H9 (cell line): ENCODE data around the gene WDR83. TPM values are rescaled to one million over a fixed set of nuclear protein-coding genes. Genes with fewer than 3 reads are reported as not detected.

ENCODE experiments used
- DNase-seq: peaks from one replicate; pipeline ENCODE4 v3.0.0-alpha.2; 2017
- H2AFZ ChIP-seq: one replicate; pipeline ENCODE4 v1.6.1; 2013; ENCODE audit warnings: mild to moderate bottlenecking, low read length, control low read depth, moderate library complexity
- H2AK5ac ChIP-seq: 2 replicates; pipeline ENCODE4 v1.6.1; 2013; ENCODE audit warnings: low read length, control low read depth, mixed read lengths; ENCODE audit not compliant: insufficient read length
- H2BK120ac ChIP-seq: one replicate; pipeline ENCODE4 v1.6.1; 2013; ENCODE audit warnings: low read depth, mild to moderate bottlenecking, low read length, control low read depth, inconsistent platforms; ENCODE audit not compliant: poor library complexity, severe bottlenecking
- H2BK12ac ChIP-seq: 2 replicates; pipeline ENCODE4 v1.6.1; 2013; ENCODE audit warnings: low read length, control low read depth, mixed read lengths, low read depth; ENCODE audit not compliant: insufficient read length
- H2BK15ac ChIP-seq: 2 replicates; pipeline ENCODE4 v1.6.1; 2013; ENCODE audit warnings: low read depth, low read length, control low read depth
- H2BK20ac ChIP-seq: one replicate; pipeline ENCODE4 v1.6.1; 2013; ENCODE audit warnings: low read depth, mild to moderate bottlenecking, low read length, control low read depth, inconsistent platforms; ENCODE audit not compliant: poor library complexity, severe bottlenecking
- H2BK5ac ChIP-seq: 2 replicates; pipeline ENCODE4 v1.6.1; 2013; ENCODE audit warnings: low read length, control low read depth, mixed read lengths; ENCODE audit not compliant: insufficient read length
- H3K14ac ChIP-seq: 2 replicates; pipeline ENCODE4 v1.6.1; 2013; ENCODE audit warnings: low read length, control low read depth; ENCODE audit not compliant: insufficient read depth
- H3K18ac ChIP-seq: 2 replicates; pipeline ENCODE4 v1.6.1; 2013; ENCODE audit warnings: low read depth, mild to moderate bottlenecking, mixed read lengths, low read length, control low read depth; ENCODE audit not compliant: insufficient read length
- H3K23ac ChIP-seq: 2 replicates; pipeline ENCODE4 v1.6.1; 2013; ENCODE audit warnings: low read length, control low read depth, mixed read lengths, low read depth; ENCODE audit not compliant: insufficient read length
- H3K23me2 ChIP-seq: 2 replicates; pipeline ENCODE4 v1.6.1; 2013; ENCODE audit warnings: low read depth, mild to moderate bottlenecking, mixed read lengths, low read length, control low read depth; ENCODE audit not compliant: insufficient read length, poor library complexity, severe bottlenecking
- H3K27ac ChIP-seq: 2 replicates; pipeline ENCODE4 v1.5.1; 2013; ENCODE audit warnings: low read length, control low read depth, mixed read lengths, low read depth; ENCODE audit not compliant: insufficient read length
- H3K27me3 ChIP-seq: 2 replicates; pipeline ENCODE4 v1.6.1; 2013; ENCODE audit warnings: low read length, control low read depth, inconsistent platforms; ENCODE audit not compliant: insufficient read depth
- H3K4ac ChIP-seq: 2 replicates; pipeline ENCODE4 v1.6.1; 2013; ENCODE audit warnings: low read depth, mild to moderate bottlenecking, control low read depth, inconsistent platforms, low read length, moderate library complexity
- H3K4me1 ChIP-seq: 2 replicates; pipeline ENCODE4 v1.6.1; 2013; ENCODE audit warnings: low read length, control low read depth, inconsistent platforms; ENCODE audit not compliant: insufficient read depth
- H3K4me2 ChIP-seq: 2 replicates; pipeline ENCODE4 v1.6.1; 2013; ENCODE audit warnings: low read length, control low read depth, mixed read lengths; ENCODE audit not compliant: insufficient read length, insufficient read depth
- H3K56ac ChIP-seq: 2 replicates; pipeline ENCODE4 v1.6.1; 2013; ENCODE audit warnings: low read depth, mild to moderate bottlenecking, mixed read lengths, low read length, control low read depth; ENCODE audit not compliant: insufficient read length
- H3K79me1 ChIP-seq: 2 replicates; pipeline ENCODE4 v1.6.1; 2013; ENCODE audit warnings: low read depth, mild to moderate bottlenecking, moderate library complexity, low read length, control low read depth, inconsistent platforms; ENCODE audit not compliant: insufficient read depth, poor library complexity, severe bottlenecking
- H3K79me2 ChIP-seq: 2 replicates; pipeline ENCODE4 v1.6.1; 2013; ENCODE audit warnings: low read length, control low read depth, inconsistent platforms; ENCODE audit not compliant: insufficient read depth
- H3K9ac ChIP-seq: 2 replicates; pipeline ENCODE4 v1.6.1; 2013; ENCODE audit warnings: low read length, control low read depth, mixed read lengths; ENCODE audit not compliant: insufficient read length; ENCODE audit errors: extremely low read depth
- H3K9me3 ChIP-seq: one replicate; pipeline ENCODE4 v1.6.1; 2013; ENCODE audit warnings: low read depth, low read length, inconsistent platforms; ENCODE audit not compliant: control insufficient read depth
- H3T11ph ChIP-seq: one replicate; pipeline ENCODE4 v1.6.1; 2013; ENCODE audit warnings: mild to moderate bottlenecking, low read length, control low read depth, inconsistent platforms
- H4K20me1 ChIP-seq: one replicate; pipeline ENCODE4 v1.6.1; 2013; ENCODE audit not compliant: control insufficient read depth, insufficient read length, insufficient read depth
- H4K5ac ChIP-seq: 2 replicates; pipeline ENCODE4 v1.6.1; 2013; ENCODE audit warnings: low read depth, mild to moderate bottlenecking, mixed read lengths, low read length, control low read depth; ENCODE audit not compliant: insufficient read length
- H4K8ac ChIP-seq: replicated peaks from 2 replicates; pipeline ENCODE4 v1.6.1; 2013; ENCODE audit warnings: low read length, control low read depth, mixed read lengths, low read depth; ENCODE audit not compliant: insufficient read length
- H4K91ac ChIP-seq: 2 replicates; pipeline ENCODE4 v1.6.1; 2013; ENCODE audit warnings: low read depth, mild to moderate bottlenecking, moderate library complexity, mixed read lengths, low read length, control low read depth; ENCODE audit not compliant: insufficient read length
- H3K27ac Mint-ChIP-seq, 3 experiments: 2 replicates in 2 of 3; 3 replicates in 1 of 3; pipeline ENCODE4 v1.8.0; 2020 to 2021; ENCODE audit warnings: mixed read lengths in 3 of 3, mild to moderate bottlenecking in 1 of 3, moderate library complexity in 1 of 3
- H3K27me3 Mint-ChIP-seq: 2 replicates; pipeline ENCODE4 v1.8.0; 2021; ENCODE audit warnings: low read depth, mild to moderate bottlenecking, moderate library complexity, mixed read lengths
- H3K36me3 Mint-ChIP-seq, 3 experiments: 2 replicates in 2 of 3; 3 replicates in 1 of 3; pipeline ENCODE4 v1.8.0; 2020 to 2021; ENCODE audit warnings: low read depth in 3 of 3, mixed read lengths in 3 of 3; ENCODE audit not compliant: insufficient read depth in 1 of 3
- H3K4me1 Mint-ChIP-seq, 2 experiments: 2 replicates each; pipeline ENCODE4 v1.8.0; 2020; ENCODE audit warnings: mixed read lengths in 2 of 2
- H3K4me3 Mint-ChIP-seq, 2 experiments: 2 replicates in 1 of 2; 3 replicates in 1 of 2; pipeline ENCODE4 v1.8.0; 2020 to 2021; ENCODE audit warnings: mild to moderate bottlenecking in 2 of 2, mixed read lengths in 2 of 2, moderate library complexity in 1 of 2
- H3K9me3 Mint-ChIP-seq, 2 experiments: 2 replicates in 1 of 2; 3 replicates in 1 of 2; pipeline ENCODE4 v1.8.0; 2020; ENCODE audit warnings: mild to moderate bottlenecking in 2 of 2, mixed read lengths in 2 of 2, moderate library complexity in 1 of 2
- WGBS: extraction: QIAGEN DNeasy Blood & Tissue Kit; methylation state at CpG from one replicate; pipeline ENCODE4 v1.1.7; 2013; ENCODE audit warnings: missing lambda C conversion rate, low lambda C conversion rate, mixed read lengths; ENCODE audit not compliant: insufficient read length; ENCODE audit errors: extremely low coverage; 5-methylcytosine and 5-hydroxymethylcytosine counted together
- total RNA-seq: library from RNA; stranded (reverse); gene quantifications from 2 replicates; pipeline ENCODE4 v1.2.1, GENCODE V29; 2021
- TF ChIP-seq, protein P1 (sequence below): fragments of 200-600 bp; sonication (generic); conservative IDR thresholded peaks from 3 replicates; pipeline ENCODE4 v1.8.0; 2021; ENCODE audit warnings: antibody characterized with exemption, mild to moderate bottlenecking

WDR83 gene
- total RNA-seq, 1 experiment from 2014 or later = 21.0 TPM

DNA sequence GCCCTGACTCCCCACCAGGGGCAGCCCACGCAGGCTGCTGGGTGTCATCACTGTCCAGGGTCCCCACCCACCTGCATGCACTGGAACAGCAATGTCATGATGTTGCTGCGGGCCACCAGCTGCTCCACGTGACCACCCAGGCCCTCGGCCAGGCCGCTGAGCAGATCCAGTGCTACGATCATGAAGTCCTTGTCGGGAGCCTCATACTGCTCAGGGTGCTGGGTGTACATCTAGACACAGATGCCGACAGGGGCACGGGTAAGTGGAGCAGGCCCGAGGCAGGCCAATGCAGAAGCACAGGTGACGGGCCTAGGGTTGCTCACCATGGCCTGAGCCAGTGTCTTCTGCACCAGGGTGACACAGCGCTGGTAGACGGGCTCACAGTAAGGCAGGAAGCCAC lies 38.6 kb downstream of the WDR83 start:
- H2BK12ac ChIP-seq = no peak overlapping the region
- no peak overlapping the region for H4K91ac ChIP-seq
- H2AK5ac ChIP-seq = no peak overlapping the region
- WGBS = no CpG with 5 or more reads among the region's 13 CpGs
- H3K79me1 ChIP-seq = no peaks in the 10 kb centered on the region
- no peaks in the 10 kb centered on the region; a peak in 1 of 5 replicates for H3K9me3 Mint-ChIP-seq
- H3K56ac ChIP-seq = no peak overlapping the region
- H4K8ac ChIP-seq = no peak overlapping the region
- no peaks in the 10 kb centered on the region for H3K23me2 ChIP-seq
- peaks cover 7 to 14% of the 10 kb centered on the region in 2 experiments for H3K4me1 Mint-ChIP-seq
- no peak overlapping the region for H3K27ac ChIP-seq
- DNase-seq = no peak
- peaks cover 55 to 89% (median 81%) of the 10 kb centered on the region in 3 experiments for H3K36me3 Mint-ChIP-seq
- H3K18ac ChIP-seq = no peak overlapping the region
- no peak overlapping the region for H4K5ac ChIP-seq
- H3K4me3 Mint-ChIP-seq = no peak overlapping the region
- H3K27me3 Mint-ChIP-seq = no peaks in the 10 kb centered on the region; the same call in 1 of the 2 replicates
- no peak overlapping the region for H2BK5ac ChIP-seq
- H2AFZ ChIP-seq = no peak overlapping the region
- H3K4me1 ChIP-seq = no peaks in the 10 kb centered on the region
- no peaks in the 10 kb centered on the region for H4K20me1 ChIP-seq
- TF ChIP-seq, protein P1, sequence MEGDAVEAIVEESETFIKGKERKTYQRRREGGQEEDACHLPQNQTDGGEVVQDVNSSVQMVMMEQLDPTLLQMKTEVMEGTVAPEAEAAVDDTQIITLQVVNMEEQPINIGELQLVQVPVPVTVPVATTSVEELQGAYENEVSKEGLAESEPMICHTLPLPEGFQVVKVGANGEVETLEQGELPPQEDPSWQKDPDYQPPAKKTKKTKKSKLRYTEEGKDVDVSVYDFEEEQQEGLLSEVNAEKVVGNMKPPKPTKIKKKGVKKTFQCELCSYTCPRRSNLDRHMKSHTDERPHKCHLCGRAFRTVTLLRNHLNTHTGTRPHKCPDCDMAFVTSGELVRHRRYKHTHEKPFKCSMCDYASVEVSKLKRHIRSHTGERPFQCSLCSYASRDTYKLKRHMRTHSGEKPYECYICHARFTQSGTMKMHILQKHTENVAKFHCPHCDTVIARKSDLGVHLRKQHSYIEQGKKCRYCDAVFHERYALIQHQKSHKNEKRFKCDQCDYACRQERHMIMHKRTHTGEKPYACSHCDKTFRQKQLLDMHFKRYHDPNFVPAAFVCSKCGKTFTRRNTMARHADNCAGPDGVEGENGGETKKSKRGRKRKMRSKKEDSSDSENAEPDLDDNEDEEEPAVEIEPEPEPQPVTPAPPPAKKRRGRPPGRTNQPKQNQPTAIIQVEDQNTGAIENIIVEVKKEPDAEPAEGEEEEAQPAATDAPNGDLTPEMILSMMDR = no peak
- H3K4me2 ChIP-seq = no peak overlapping the region
- no peaks in the 10 kb centered on the region for H3K27me3 ChIP-seq
- no peak overlapping the region for H2BK120ac ChIP-seq
- no peak overlapping the region for H3K14ac ChIP-seq
- no peak overlapping the region for H2BK20ac ChIP-seq
- H3K23ac ChIP-seq = no peak overlapping the region
- no peak overlapping the region; a peak in 2 of 7 replicates for H3K27ac Mint-ChIP-seq
- no peak overlapping the region for H3T11ph ChIP-seq
- H3K79me2 ChIP-seq = no peaks in the 10 kb centered on the region
- no peak overlapping the region for H3K9ac ChIP-seq
- no peaks in the 10 kb centered on the region for H3K9me3 ChIP-seq
- no peak overlapping the region for H3K4ac ChIP-seq
- H2BK15ac ChIP-seq = no peak overlapping the region
